Endodermal cell (in vitro differentiated cells): ENCODE measurements around the gene ZFYVE9. TPM values are rescaled to one million over a fixed set of nuclear protein-coding genes. Genes with fewer than 3 reads are reported as not detected.

Experiments
- DNase-seq: peaks from one replicate; pipeline ENCODE4 v3.0.0-alpha.2; 2017
- H3K27ac ChIP-seq: 2 replicates; pipeline ENCODE4 v1.5.1; 2013; ENCODE audit warnings: mild to moderate bottlenecking, low read depth, low read length, moderate library complexity
- H3K27me3 ChIP-seq: 2 replicates; pipeline ENCODE4 v1.6.1; 2013; ENCODE audit warnings: mild to moderate bottlenecking, low read length, moderate library complexity; ENCODE audit not compliant: insufficient read depth, control insufficient read depth, poor library complexity, severe bottlenecking
- H3K36me3 ChIP-seq: 2 replicates; pipeline ENCODE4 v1.7.0; 2013; ENCODE audit warnings: mild to moderate bottlenecking, low read length, moderate library complexity; ENCODE audit not compliant: control insufficient read depth, insufficient read depth
- H3K4me1 ChIP-seq: one replicate; pipeline ENCODE4 v1.7.0; 2013; ENCODE audit warnings: low read length; ENCODE audit not compliant: control insufficient read depth, insufficient read depth
- H3K4me3 ChIP-seq: 2 replicates; pipeline ENCODE4 v1.5.1; 2013; ENCODE audit warnings: mild to moderate bottlenecking, low read length, moderate library complexity
- H3K9ac ChIP-seq: 2 replicates; pipeline ENCODE4 v1.6.1; 2013; ENCODE audit warnings: mild to moderate bottlenecking, low read length, moderate library complexity; ENCODE audit not compliant: poor library complexity, severe bottlenecking; ENCODE audit errors: extremely low read depth
- H3K9me3 ChIP-seq: 2 replicates; pipeline ENCODE4 v1.6.1; 2013; ENCODE audit warnings: mild to moderate bottlenecking, low read length, moderate library complexity; ENCODE audit not compliant: control insufficient read depth
- H3K27ac Mint-ChIP-seq: 2 replicates; pipeline ENCODE4 v1.8.0; 2020; ENCODE audit warnings: mixed read lengths
- H3K27me3 Mint-ChIP-seq: 2 replicates; pipeline ENCODE4 v1.8.0; 2021; ENCODE audit warnings: mild to moderate bottlenecking, mixed read lengths; ENCODE audit not compliant: insufficient read depth
- H3K36me3 Mint-ChIP-seq: 2 replicates; pipeline ENCODE4 v1.8.0; 2020; ENCODE audit warnings: low read depth, mixed read lengths
- H3K4me1 Mint-ChIP-seq: 2 replicates; pipeline ENCODE4 v1.8.0; 2020; ENCODE audit warnings: mixed read lengths
- H3K4me3 Mint-ChIP-seq: 2 replicates; pipeline ENCODE4 v1.8.0; 2020; ENCODE audit warnings: mild to moderate bottlenecking, moderate library complexity, mixed read lengths
- H3K9me3 Mint-ChIP-seq: 2 replicates; pipeline ENCODE4 v1.8.0; 2020; ENCODE audit warnings: mild to moderate bottlenecking, mixed read lengths
- WGBS, 2 experiments: methylation state at CpG; one replicate each; pipeline versions ENCODE4 v1.1.5 to v1.1.7; 2013; ENCODE audit warnings: missing lambda C conversion rate in 2 of 2, mixed read lengths in 1 of 2; ENCODE audit not compliant: insufficient coverage in 1 of 2, insufficient read length in 1 of 2; 5-methylcytosine and 5-hydroxymethylcytosine counted together
- total RNA-seq, 2 donors: library from RNA; stranded (reverse); fragmentation: NEBNext Ultra II Directional in 1 of 2; extraction: Animal tissue kit (Norgen Biotek cat#: 25700) in 1 of 2; gene quantifications; 2 replicates in 1 of 2; 3 replicates in 1 of 2; pipeline ENCODE4 v1.2.1, GENCODE V29; 2021
- TF ChIP-seq, protein P1 (sequence below): fragments of 200-600 bp; sonication (generic); conservative IDR thresholded peaks from 2 replicates; pipeline ENCODE4 v1.5.0; 2021; ENCODE audit warnings: antibody characterized with exemption, mild to moderate bottlenecking

ZFYVE9 gene
- total RNA-seq, 2 donors from 2014 or later: 34.3 to 40.5 TPM

DNA sequence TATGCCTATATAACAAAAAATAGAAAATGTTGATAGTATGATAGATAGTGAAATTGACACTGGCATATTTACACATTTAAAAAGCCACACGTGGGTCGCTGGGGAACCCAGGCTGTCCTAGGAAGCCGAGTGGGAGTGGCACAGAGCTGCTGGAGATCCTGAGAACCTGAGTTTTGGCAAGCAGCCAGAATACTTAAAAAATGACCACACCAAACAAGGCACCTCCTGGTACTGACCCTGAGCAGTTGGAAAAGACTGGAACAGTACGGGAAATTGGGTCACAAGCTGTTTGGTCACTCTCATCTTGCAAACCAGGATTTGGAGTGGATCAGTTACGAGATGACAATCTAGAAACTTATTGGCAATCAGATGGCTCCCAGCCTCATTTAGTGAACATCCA is 111.5 kb downstream of the ZFYVE9 start:
- no peak for DNase-seq
- Histone ChIP-seq H3K4me3 (no peak overlapping the region), H3K36me3 (no peaks in the 10 kb centered on the region), H3K27ac (no peak overlapping the region), H3K4me1 (no peaks in the 10 kb centered on the region), H3K9me3 (no peaks in the 10 kb centered on the region), H3K9ac (no peak overlapping the region), H3K27me3 (no peaks in the 10 kb centered on the region)
- no peaks in the 10 kb centered on the region for H3K9me3 Mint-ChIP-seq
- 93 to 97% methylated on average over 5 of the region's 5 CpGs for WGBS, 2 experiments
- TF ChIP-seq, protein P1, sequence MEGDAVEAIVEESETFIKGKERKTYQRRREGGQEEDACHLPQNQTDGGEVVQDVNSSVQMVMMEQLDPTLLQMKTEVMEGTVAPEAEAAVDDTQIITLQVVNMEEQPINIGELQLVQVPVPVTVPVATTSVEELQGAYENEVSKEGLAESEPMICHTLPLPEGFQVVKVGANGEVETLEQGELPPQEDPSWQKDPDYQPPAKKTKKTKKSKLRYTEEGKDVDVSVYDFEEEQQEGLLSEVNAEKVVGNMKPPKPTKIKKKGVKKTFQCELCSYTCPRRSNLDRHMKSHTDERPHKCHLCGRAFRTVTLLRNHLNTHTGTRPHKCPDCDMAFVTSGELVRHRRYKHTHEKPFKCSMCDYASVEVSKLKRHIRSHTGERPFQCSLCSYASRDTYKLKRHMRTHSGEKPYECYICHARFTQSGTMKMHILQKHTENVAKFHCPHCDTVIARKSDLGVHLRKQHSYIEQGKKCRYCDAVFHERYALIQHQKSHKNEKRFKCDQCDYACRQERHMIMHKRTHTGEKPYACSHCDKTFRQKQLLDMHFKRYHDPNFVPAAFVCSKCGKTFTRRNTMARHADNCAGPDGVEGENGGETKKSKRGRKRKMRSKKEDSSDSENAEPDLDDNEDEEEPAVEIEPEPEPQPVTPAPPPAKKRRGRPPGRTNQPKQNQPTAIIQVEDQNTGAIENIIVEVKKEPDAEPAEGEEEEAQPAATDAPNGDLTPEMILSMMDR: no peak
- no peak overlapping the region for H3K4me3 Mint-ChIP-seq
- peaks cover 6% of the 10 kb centered on the region for H3K36me3 Mint-ChIP-seq
- no peaks in the 10 kb centered on the region for H3K27me3 Mint-ChIP-seq
- H3K27ac Mint-ChIP-seq: no peak overlapping the region
- H3K4me1 Mint-ChIP-seq: peaks cover 5% of the 10 kb centered on the region

DNA sequence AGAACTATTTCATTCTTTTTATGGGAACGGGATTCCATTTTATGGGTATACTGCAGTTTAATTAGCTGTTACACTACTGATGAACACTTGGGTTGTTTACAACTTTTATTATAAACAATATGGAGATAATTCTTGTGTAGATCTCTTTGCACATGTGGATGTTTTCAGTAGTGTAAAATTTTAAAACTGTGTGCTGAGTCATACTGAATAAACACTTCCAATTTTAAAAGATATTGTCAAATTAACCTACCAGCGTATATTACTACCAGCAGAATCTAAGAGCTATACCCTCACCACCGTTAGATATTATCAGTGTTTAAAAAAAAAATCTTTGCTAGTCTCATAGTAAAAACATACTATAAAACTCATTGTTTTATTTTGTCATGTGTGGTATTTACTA is 118.0 kb downstream of the ZFYVE9 start:
- Mint-ChIP-seq H3K36me3 (peaks cover 2% of the 10 kb centered on the region), H3K27ac (no peak overlapping the region), H3K4me1 (peaks cover 14% of the 10 kb centered on the region), H3K9me3 (no peaks in the 10 kb centered on the region), H3K4me3 (no peak overlapping the region), H3K27me3 (no peaks in the 10 kb centered on the region)
- no peaks in the 10 kb centered on the region for H3K4me1 ChIP-seq
- no peak for DNase-seq
- H3K27ac ChIP-seq: no peak overlapping the region
- H3K4me3 ChIP-seq: no peak overlapping the region
- WGBS, 2 experiments: 96% methylated on average over 3 of the region's 3 CpGs; no CpG with 5 or more reads in 1 of the 2 experiments
- no peaks in the 10 kb centered on the region for H3K27me3 ChIP-seq
- TF ChIP-seq, protein P1: no peak
- H3K9me3 ChIP-seq: no peaks in the 10 kb centered on the region
- H3K36me3 ChIP-seq: no peaks in the 10 kb centered on the region
- no peak overlapping the region for H3K9ac ChIP-seq

DNA sequence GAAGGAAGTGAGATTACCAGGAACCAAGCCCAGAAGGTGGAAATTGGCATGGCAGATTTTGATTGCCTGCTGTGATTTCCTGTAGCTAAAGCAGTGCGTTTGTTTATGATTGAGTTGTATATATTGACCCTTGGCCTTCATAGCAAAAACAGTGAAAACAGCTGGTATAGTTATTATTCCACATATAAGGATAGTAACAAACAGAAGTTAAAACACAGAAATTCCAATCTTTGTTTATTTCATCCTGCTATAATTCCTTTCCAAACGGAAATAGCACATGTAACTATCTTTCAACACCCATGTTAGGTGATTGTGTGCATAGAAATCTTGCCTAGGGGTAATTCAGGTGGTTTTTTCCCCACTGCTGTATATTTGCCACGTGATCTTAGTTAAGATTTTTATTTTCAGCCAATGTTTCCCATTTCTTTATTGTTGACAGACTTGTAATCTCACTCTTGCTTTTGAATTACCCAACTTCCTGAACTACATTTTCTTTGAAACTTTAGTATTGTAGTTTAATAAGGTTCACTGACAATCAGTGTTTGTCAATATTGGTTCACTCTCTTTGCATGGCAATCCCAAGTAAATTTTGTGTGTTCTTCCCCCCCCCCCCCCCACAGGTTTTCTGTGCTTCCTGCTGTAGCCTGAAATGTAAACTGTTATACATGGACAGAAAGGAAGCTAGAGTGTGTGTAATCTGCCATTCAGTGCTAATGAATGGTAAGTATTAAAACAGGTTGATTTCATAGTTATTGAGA is 121.4 kb downstream of the ZFYVE9 start:
- Histone ChIP-seq H3K27ac (no peak overlapping the region), H3K27me3 (no peaks in the 10 kb centered on the region), H3K9me3 (no peaks in the 10 kb centered on the region), H3K36me3 (no peaks in the 10 kb centered on the region), H3K9ac (no peak overlapping the region), H3K4me3 (no peak overlapping the region), H3K4me1 (peaks cover 2% of the 10 kb centered on the region)
- WGBS, 2 experiments: 99 to 100% methylated on average over 1 to 3 of the region's 3 CpGs
- DNase-seq: no peak
- H3K4me3 Mint-ChIP-seq: no peak overlapping the region
- H3K9me3 Mint-ChIP-seq: no peaks in the 10 kb centered on the region
- H3K4me1 Mint-ChIP-seq: peaks cover 23% of the 10 kb centered on the region
- H3K27me3 Mint-ChIP-seq: no peaks in the 10 kb centered on the region
- no peak overlapping the region for H3K27ac Mint-ChIP-seq
- peaks cover 6% of the 10 kb centered on the region for H3K36me3 Mint-ChIP-seq
- TF ChIP-seq, protein P1: no peak
